Measurements from ENCODE around the gene AAR2. TPM values are rescaled to one million over a fixed set of nuclear protein-coding genes. Genes with fewer than 3 reads are reported as not detected.
A peak's percentile ranks its signal among the peaks of the same experiment; 100 is the strongest.

AAR2 gene
- total RNA-seq, 1 donor from 2014 or later = 25.9 TPM

- peak within 1 kb of the TSS; percentile 69 for H3K4me3 Mint-ChIP-seq
- no peaks in the 10 kb centered on the region for H3K36me3 Mint-ChIP-seq (ENCODE audit: low read depth)
- intact Hi-C loops (cut with micrococcal nuclease) = no loop called here
- ATAC-seq (ENCODE audit: low read depth) (no peak), DNase-seq (no peak)
- H3K27ac Mint-ChIP-seq = no peak within 1 kb of the TSS
- CTCF ChIA-PET = no interaction called here
- peaks cover 9% of the 10 kb centered on the region for H3K4me1 Mint-ChIP-seq
- H3K9me3 Mint-ChIP-seq = no peaks in the 10 kb centered on the region
- H3K27me3 Mint-ChIP-seq = peaks cover 65% of the 10 kb centered on the region
- POLR2A ChIA-PET = no interaction called here
- TF ChIP-seq CTCF (IDR thresholded peaks at IDR 0.05) = no peak
These were observed 69.6 kb downstream of the AAR2 start, which contains the start of gene DLGAP4 for GRCh38 chr20:36305602-36306551. DLGAP4 (plus strand) TSS chr20:36306339; CDS start chr20:36431718, 125,379 bp downstream.

Other genes with a start within 250 kb of the AAR2 start
- gene EPB41L1, start 81.7 kb upstream of the AAR2 start, total RNA-seq = 0.49 and 0.64 TPM in 2 replicates
- gene DLGAP4, start 69.9 kb downstream of the AAR2 start, total RNA-seq = 36.4 and 38.7 TPM in 2 replicates

Measured in activated B cell treated with CpG ODN at 0.5 μM for 24 hours (primary cell).